Astrocyte of the cerebellum (primary cell): ENCODE results near the gene GSTA1.
"Not testable (repeated sequence)": the region's sequence is repeated elsewhere in the genome, so short reads cannot be mapped to it uniquely, and the experiment has no call there.

Experiments
- DNase-seq: peaks from one replicate; pipeline ENCODE4 v3.0.0-alpha.2; 2011; ENCODE audit warnings: low read depth
- H3K4me3 ChIP-seq: 2 replicates; pipeline ENCODE4 v1.5.1; 2011; ENCODE audit warnings: mild to moderate bottlenecking, low read depth, low read length, moderate library complexity
- CTCF ChIP-seq: IDR thresholded peaks from 2 replicates; pipeline ENCODE4 v1.5.1; 2012; ENCODE audit warnings: low read length, low read depth, moderate library complexity, mild to moderate bottlenecking; ENCODE audit errors: missing control alignments
- in situ Hi-C: cut with HindIII; loops from 2 replicates; pipeline ENCODE4 v1.10.0; 2017; ENCODE audit warnings: low sequenced_read_pairs

Gene GSTA1

GRCh38 chr6:52820198-52820597, 16.6 kb upstream of the GSTA1 start:
- DNase-seq = no peak
- H3K4me3 ChIP-seq = no peak overlapping the region
- TF ChIP-seq CTCF = no peak
- in situ Hi-C loops = no loop called here

GRCh38 chr6:52815167-52816092, 11.8 kb upstream of the GSTA1 start:
- H3K4me3 ChIP-seq = no peak overlapping the region
- in situ Hi-C loops = no loop called here
- TF ChIP-seq CTCF = peak; percentile 72
- peak; percentile 12 for DNase-seq

- H3K4me3 ChIP-seq, DNase-seq, in situ Hi-C loops: not testable (repeated sequence)
These were observed 10.9 kb upstream of the GSTA1 start for GRCh38 chr6:52814545-52814944.

GRCh38 chr6:52809777-52810176, 6.2 kb upstream of the GSTA1 start:
- in situ Hi-C loops, DNase-seq, H3K4me3 ChIP-seq: not testable (repeated sequence)

GRCh38 chr6:52808660-52809059, 5.0 kb upstream of the GSTA1 start:
- DNase-seq = no peak
- in situ Hi-C loops = no loop called here
- no peak overlapping the region for H3K4me3 ChIP-seq
- no peak for TF ChIP-seq CTCF

- no peak for TF ChIP-seq CTCF
- no peak overlapping the region for H3K4me3 ChIP-seq
- no peak for DNase-seq
- in situ Hi-C loops = no loop called here
These were observed 810 bp downstream of the GSTA1 start for GRCh38 chr6:52802806-52803205.

- in situ Hi-C loops = no loop called here
- no peak for DNase-seq
- no peak for TF ChIP-seq CTCF
- no peak overlapping the region for H3K4me3 ChIP-seq
These were observed 2.3 kb downstream of the GSTA1 start for GRCh38 chr6:52801188-52801841.

- H3K4me3 ChIP-seq, in situ Hi-C loops: not testable (repeated sequence)
- DNase-seq = peak; percentile 76
These were observed 4.3 kb downstream of the GSTA1 start for GRCh38 chr6:52799272-52799671.

- H3K4me3 ChIP-seq, DNase-seq, in situ Hi-C loops: not testable (repeated sequence)
These were observed 9.2 kb downstream of the GSTA1 start for GRCh38 chr6:52794366-52794765.
